Left ventricle myocardium inferior (tissue), 1 donor: ENCODE measurements around the gene KIAA1217. TPM values are rescaled to one million over a fixed set of nuclear protein-coding genes. Genes with fewer than 3 reads are reported as not detected.
"Not testable (repeated sequence)": the region's sequence is repeated elsewhere in the genome, so short reads cannot be mapped to it uniquely, and the experiment has no call there.

Experiments used
- DNase-seq: peaks from one replicate; pipeline ENCODE4 v3.0.0-alpha.2; 2020
- H3K27ac ChIP-seq: fragments of 200-600 bp; replicated peaks from 2 replicates; pipeline ENCODE4 v1.8.0; 2021
- H3K27me3 ChIP-seq: fragments of 200-600 bp; 2 replicates; pipeline ENCODE4 v1.8.0; 2021; ENCODE audit warnings: low read depth
- H3K36me3 ChIP-seq: fragments of 200-600 bp; 2 replicates; pipeline ENCODE4 v1.8.0; 2021
- H3K4me1 ChIP-seq: fragments of 200-600 bp; 2 replicates; pipeline ENCODE4 v1.8.0; 2021
- H3K4me3 ChIP-seq: fragments of 200-600 bp; 2 replicates; pipeline ENCODE4 v1.8.0; 2021; ENCODE audit warnings: mild to moderate bottlenecking, moderate library complexity
- H3K9me3 ChIP-seq: fragments of 200-600 bp; replicated peaks from 2 replicates; pipeline ENCODE4 v1.8.0; 2021
- intact Hi-C: fragments of 100-400 bp; cut with micrococcal nuclease; formaldehyde crosslinking; loops from one replicate; pipeline ENCODE4 v1.11.0; 2022
- total RNA-seq: library from RNA; stranded (reverse); fragmentation: NEBNext Ultra II Directional; extraction: Animal tissue kit (Norgen Biotek cat#: 25700); gene quantifications from one replicate; pipeline ENCODE4 v1.2.1, GENCODE V29; 2021
- TF ChIP-seq, protein P1 (sequence below): fragments of 200-600 bp; IDR thresholded peaks from 2 replicates; pipeline ENCODE4 v1.8.0; 2021; ENCODE audit warnings: antibody characterized with exemption, mild to moderate bottlenecking, borderline replicate concordance
- donor health status: DM: no; HTN: yes; CAD: no; lungs with severe emphysema.

KIAA1217 gene
- total RNA-seq, 1 donor from 2014 or later = 30.2 TPM

DNA sequence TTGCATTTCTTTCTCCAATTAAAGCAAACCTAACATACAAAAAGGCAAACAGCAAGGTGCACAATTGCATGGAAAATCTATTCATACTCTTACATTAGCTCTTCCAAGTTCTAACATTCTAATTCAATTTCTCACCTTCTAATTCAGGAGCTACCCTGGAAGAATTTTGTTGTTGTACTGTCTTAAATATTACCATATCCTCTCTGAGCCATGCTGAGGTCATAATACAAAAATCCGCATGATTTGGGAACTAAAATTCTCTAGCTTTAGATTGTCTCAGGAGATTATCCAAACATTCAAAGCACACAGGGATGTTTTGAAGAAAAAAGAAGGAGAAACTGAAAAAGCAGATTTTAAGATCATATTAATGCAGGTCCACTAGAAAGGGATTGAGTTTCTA, 229.9 kb downstream of the KIAA1217 start:
- intact Hi-C loops = no loop called here
- TF ChIP-seq, protein P1, sequence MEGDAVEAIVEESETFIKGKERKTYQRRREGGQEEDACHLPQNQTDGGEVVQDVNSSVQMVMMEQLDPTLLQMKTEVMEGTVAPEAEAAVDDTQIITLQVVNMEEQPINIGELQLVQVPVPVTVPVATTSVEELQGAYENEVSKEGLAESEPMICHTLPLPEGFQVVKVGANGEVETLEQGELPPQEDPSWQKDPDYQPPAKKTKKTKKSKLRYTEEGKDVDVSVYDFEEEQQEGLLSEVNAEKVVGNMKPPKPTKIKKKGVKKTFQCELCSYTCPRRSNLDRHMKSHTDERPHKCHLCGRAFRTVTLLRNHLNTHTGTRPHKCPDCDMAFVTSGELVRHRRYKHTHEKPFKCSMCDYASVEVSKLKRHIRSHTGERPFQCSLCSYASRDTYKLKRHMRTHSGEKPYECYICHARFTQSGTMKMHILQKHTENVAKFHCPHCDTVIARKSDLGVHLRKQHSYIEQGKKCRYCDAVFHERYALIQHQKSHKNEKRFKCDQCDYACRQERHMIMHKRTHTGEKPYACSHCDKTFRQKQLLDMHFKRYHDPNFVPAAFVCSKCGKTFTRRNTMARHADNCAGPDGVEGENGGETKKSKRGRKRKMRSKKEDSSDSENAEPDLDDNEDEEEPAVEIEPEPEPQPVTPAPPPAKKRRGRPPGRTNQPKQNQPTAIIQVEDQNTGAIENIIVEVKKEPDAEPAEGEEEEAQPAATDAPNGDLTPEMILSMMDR = no peak
- H3K36me3 ChIP-seq = peaks cover 46% of the 10 kb centered on the region
- H3K9me3 ChIP-seq = no peaks in the 10 kb centered on the region
- H3K27me3 ChIP-seq = no peaks in the 10 kb centered on the region
- H3K4me3 ChIP-seq = no peak overlapping the region
- H3K27ac ChIP-seq = no peak overlapping the region
- DNase-seq = no peak
- peaks cover 10% of the 10 kb centered on the region for H3K4me1 ChIP-seq

DNA sequence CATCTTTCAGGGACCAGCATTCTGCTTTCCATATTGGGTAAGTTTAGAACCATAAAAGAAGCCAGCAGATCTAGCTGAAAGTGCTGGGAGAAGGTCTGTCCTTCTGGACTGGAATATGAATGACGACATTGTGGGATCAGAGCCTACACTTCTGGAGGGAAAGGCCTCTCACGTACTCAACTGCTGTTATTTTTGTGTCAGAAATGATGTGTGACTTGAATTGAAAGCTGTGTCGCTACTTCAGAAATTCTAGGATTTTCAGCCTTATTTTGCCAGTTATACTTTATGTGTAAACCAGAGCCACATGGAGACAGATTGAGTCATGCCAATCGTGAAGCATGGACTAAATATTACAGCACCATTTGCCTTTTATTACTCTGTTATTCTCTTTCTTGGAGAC, 231.0 kb downstream of the KIAA1217 start:
- TF ChIP-seq, protein P1 = no peak
- no peaks in the 10 kb centered on the region for H3K9me3 ChIP-seq
- H3K27ac ChIP-seq = no peak overlapping the region
- H3K4me3 ChIP-seq = no peak overlapping the region
- peaks cover 19% of the 10 kb centered on the region for H3K4me1 ChIP-seq
- intact Hi-C loops = no loop called here
- DNase-seq = no peak
- no peaks in the 10 kb centered on the region for H3K27me3 ChIP-seq
- peaks cover 34% of the 10 kb centered on the region for H3K36me3 ChIP-seq

DNA sequence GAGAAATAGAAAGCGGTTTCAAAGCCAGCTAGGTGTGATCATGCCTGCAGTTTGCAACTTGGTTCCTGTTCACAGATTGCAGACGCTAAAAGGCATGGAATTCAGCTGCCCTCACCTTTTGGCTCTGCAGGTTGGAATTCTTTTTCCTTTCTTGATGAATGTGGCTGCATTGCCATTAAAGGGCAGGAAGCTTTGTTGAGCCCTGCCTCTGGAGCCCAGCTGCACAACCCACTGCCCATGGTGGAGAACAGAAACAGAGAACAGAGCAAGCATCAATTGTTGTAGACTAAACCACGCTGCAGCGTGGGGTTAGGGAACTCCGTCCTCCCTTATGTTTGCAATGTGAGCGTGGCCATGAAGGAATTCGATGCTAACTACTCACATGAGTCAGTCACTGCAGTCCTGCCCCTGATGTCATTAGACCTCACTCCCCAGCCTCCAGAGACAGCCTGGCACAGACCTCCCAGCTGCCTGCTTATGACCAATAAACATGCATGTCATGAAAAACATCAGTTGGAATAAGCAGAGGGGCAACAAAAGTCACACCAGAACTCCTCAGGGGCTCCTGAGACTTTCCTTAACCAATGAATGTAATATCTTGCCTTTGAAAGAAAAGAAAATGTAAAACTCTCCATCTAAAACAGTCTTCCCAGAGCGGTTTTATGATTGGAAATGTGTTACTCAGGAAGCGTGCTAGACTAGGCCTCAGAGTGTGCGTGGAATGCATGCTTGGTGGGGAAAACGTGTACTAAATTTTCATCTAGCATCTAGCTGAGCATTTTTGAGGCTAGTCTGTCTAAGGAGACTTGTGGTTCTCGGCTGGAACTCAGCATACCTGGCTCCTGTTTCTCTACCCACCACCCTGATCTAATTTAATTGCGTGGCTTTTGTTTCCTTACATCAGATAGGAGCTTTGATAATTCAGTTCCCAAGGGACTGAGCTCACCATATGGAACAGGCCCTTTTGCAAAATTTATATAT, 232.2 kb downstream of the KIAA1217 start:
- Histone ChIP-seq H3K9me3 (no peaks in the 10 kb centered on the region), H3K4me1 (peaks cover 19% of the 10 kb centered on the region), H3K4me3 (no peak overlapping the region), H3K27me3 (no peaks in the 10 kb centered on the region), H3K27ac (no peak overlapping the region), H3K36me3 (peaks cover 23% of the 10 kb centered on the region)
- DNase-seq = no peak
- intact Hi-C loops = no loop called here
- TF ChIP-seq, protein P1 = no peak

DNA sequence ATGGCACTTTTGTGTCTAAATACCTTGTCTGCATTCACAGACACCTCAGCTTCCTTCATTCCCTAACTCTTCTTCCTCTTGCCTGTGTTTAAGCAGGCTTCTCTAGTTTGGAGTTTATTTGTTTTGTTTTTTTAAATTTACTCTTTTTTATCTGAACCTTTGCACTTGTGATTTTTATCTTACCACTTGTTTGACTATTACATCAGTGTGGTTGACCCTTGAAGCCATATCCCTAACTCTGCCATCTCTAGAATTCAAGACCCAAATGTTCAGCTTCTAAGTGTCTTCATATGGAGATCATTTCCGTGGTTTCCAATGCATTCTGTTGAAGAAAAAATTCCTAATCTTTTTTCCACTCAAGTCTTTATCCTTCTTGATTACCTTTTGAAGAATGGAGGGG, 233.3 kb downstream of the KIAA1217 start:
- Histone ChIP-seq H3K27ac (no peak overlapping the region), H3K27me3 (no peaks in the 10 kb centered on the region), H3K4me1 (peaks cover 26% of the 10 kb centered on the region), H3K36me3 (peaks cover 23% of the 10 kb centered on the region), H3K4me3 (no peak overlapping the region), H3K9me3 (no peaks in the 10 kb centered on the region)
- DNase-seq = no peak
- intact Hi-C loops = no loop called here
- TF ChIP-seq, protein P1 = no peak

DNA sequence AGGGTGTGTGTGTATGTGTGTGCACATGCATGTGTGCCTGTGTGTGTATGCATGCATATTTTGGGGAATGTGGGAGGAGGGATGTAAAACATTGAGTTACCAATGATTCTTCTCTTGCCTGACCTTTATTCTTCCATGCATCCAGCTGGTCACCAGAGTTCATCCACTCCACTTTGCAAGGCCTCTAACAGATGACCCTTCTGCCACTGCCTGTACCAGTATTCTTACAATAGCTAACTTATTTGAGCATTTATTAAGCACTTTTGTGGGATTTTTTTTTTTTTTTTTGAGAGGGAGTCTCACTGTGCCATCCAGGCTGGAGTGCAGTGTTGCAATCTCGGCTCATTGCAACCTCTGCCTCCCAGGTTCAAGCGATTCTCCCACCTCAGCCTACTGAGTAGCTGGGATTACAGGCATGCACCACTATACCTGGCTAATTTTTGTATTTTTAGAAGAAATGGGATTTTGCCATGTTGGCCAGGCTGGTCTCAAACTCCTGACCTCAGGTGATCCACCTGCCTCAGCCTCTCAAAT, 233.8 kb downstream of the KIAA1217 start:
- H3K4me3 ChIP-seq, H3K27ac ChIP-seq, H3K27me3 ChIP-seq, DNase-seq, intact Hi-C loops, H3K9me3 ChIP-seq: not testable (repeated sequence)
- Histone ChIP-seq H3K36me3 (peaks cover 23% of the 10 kb centered on the region), H3K4me1 (peaks cover 28% of the 10 kb centered on the region)

DNA sequence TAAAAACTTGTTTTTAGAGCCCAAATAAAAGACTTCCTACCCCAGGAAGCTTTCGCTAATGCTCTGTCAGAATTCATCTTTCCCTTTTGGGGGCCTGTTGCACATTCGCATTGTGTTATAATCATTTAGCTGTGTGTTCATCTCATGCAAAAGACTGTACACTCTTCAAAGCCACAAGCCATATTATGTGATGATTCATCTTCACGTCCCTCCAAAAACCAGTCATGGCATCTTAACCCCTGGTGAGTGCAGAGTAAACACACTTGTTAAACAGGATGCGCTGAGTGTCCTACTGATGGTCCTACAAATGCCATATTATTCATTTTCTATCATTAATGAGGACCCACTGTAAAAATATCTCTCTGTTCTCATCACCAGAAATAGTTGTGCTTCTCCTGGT, 235.4 kb downstream of the KIAA1217 start:
- Histone ChIP-seq H3K9me3 (no peaks in the 10 kb centered on the region), H3K4me3 (no peak overlapping the region), H3K27me3 (no peaks in the 10 kb centered on the region), H3K4me1 (peaks cover 33% of the 10 kb centered on the region), H3K27ac (no peak overlapping the region), H3K36me3 (peaks cover 16% of the 10 kb centered on the region)
- DNase-seq = no peak
- TF ChIP-seq, protein P1 = no peak
- intact Hi-C loops = no loop called here

DNA sequence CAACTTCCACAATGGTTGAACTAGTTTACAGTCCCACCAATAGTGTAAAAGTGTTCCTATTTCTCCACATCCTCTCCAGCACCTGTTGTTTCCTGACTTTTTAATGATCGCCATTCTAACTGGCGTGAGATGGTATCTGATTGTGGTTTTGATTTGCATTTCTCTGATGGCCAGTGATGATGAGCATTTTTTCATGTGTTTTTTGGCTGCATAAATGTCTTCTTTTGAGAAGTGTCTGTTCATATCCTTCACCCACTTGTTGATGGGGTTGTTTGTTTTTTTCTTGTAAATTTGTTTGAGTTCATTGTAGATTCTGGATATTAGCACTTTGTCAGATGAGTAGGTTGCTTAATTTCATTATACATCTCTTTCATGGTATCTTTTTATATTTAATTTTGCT, 237.0 kb downstream of the KIAA1217 start:
- DNase-seq, intact Hi-C loops, H3K36me3 ChIP-seq, H3K9me3 ChIP-seq, H3K4me3 ChIP-seq, H3K27ac ChIP-seq, H3K27me3 ChIP-seq: not testable (repeated sequence)
- peaks cover 47% of the 10 kb centered on the region for H3K4me1 ChIP-seq
